GM19328 (cell line): ENCODE measurements around the gene C11orf42.

Experiments used
- ATAC-seq: cut with Tn5 transposase; IDR thresholded peaks from one replicate; pipeline ENCODE4 v1.9.1; 2021; ENCODE audit warnings: mild to moderate bottlenecking, moderate library complexity; ENCODE audit not compliant: unreplicated experiment

Gene C11orf42

DNA sequence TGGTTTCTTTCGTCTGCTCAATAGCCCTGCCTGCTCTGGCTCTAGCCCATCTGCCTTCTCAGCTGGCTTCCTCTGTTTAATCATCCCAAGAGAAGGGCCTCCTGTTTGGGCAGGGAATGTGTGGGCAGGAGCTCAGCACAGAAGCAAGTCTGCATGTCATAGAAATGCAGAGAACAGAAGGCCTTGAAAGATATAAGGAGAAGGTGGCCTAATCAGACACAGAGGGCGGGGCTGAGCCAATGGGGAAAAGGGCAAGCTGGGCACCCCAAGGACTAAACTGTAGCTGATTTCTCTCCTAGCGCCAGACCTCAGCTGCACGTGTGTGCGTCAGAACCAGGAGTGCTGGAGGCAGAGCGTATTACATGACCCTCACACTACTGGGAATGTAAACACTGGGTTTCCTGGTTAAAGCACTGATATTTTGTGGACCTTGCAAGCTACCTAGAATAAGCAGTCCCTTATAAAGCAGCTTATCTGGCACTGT lies 46.7 kb downstream of the C11orf42 start:
- ATAC-seq = no peak

DNA sequence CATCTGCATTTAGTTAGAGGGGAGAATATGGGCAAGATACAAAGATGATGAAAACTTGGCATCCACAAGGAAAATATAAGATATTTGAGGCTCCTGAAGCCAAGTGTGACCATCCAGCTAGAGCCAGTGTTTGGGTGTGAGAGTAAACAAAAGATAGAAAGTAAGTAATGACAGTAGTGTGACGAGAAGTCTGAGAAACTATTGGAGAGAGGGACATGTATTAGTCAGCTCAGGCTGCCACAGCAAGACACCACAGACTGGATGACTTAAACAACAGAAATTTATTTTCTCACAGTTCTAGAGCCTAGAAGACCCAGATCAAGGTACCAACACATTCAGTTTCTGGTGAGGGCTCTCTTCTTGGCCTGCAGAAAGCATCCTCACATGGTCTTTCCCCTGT lies 47.8 kb downstream of the C11orf42 start:
- no peak for ATAC-seq

DNA sequence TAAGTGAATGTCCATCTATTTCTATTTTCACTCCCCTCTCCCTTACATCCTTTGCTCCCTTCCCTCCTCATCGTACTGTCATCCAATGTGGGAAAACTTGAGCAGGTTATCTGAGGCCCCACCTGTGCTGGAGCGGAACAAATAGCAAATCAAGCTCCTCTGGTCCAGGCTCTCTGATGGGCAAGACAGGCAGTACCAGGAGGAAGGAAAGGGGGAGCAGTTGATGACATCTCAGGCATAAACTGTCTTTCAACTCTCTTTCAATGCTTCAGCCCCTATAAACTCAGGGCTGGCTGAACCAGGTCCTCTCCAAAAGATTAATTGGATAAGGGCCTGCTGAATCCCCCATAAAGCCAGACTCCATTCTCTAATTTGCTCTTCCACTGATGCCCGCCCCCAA lies 52.8 kb downstream of the C11orf42 start:
- no peak for ATAC-seq

DNA sequence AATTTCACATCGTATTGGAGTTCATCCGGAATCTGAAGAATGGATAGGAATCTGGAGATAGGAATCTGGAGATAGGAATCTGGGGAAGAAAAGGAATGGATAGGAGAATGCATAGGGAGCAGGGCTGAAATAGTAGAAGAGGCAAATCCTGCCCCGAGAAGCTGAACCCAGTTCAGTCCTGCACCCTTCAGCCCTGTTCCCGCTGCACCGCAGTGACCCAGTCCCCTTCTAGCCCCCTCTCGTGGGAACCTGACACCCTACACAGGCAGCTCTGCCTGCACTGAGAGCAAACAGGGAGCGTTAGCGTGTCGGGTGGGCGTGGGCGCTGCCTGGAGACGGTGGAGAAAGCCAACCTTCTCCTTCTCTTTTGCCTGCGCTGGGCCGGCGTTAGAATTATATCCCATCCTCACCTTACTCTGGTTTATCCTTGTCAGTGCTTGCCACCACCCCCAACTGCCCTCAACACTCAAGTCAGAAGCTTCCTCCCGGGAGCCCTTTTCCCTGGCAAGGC lies 53.3 kb downstream of the C11orf42 start:
- ATAC-seq = no peak

DNA sequence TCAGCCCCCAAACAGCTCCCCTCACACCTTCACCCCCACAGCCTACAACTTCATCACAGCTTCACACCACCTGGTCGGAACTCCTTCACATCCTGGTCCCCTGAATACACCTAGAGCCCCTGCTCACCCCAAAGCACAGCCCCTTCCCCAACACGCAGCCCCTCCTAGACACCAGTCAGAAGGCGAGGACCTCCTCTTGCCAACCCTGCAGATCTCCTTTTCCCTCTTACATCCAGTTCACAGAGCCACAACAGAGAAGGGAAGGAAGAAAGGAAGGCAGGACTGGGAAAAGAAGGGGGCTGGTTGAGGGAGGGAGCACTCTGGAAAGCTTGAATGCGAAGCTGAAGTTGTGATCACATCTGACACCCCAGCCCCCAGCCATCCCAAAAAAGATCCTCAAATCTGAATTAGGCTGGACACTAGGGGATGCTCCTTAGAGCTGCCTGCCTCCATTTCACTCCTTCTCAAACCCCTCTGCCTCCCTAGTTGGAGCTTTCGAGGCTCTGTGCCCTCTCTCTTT lies 54.9 kb downstream of the C11orf42 start:
- no peak for ATAC-seq
